GM21737 (cell line): ENCODE measurements around the gene NTNG1.

Experiments
- ATAC-seq: cut with Tn5 transposase; IDR thresholded peaks from one replicate; pipeline ENCODE4 v1.9.1; 2021; ENCODE audit warnings: mild to moderate bottlenecking, moderate library complexity; ENCODE audit not compliant: unreplicated experiment

The NTNG1 gene

GRCh38 chr1:107323784-107324183 lies 182.9 kb downstream of the NTNG1 start:
- ATAC-seq, result no peak

GRCh38 chr1:107326824-107327445 lies 186.1 kb downstream of the NTNG1 start:
- no peak for ATAC-seq

GRCh38 chr1:107327446-107327845 lies 186.6 kb downstream of the NTNG1 start:
- ATAC-seq, result no peak

GRCh38 chr1:107328087-107328486 lies 187.2 kb downstream of the NTNG1 start:
- no peak for ATAC-seq

GRCh38 chr1:107339775-107340174 lies 198.9 kb downstream of the NTNG1 start:
- no peak for ATAC-seq

GRCh38 chr1:107342316-107342715 lies 201.5 kb downstream of the NTNG1 start:
- no peak for ATAC-seq

- ATAC-seq, result no peak
These were observed 201.9 kb downstream of the NTNG1 start for GRCh38 chr1:107342768-107343167.

- ATAC-seq, result no peak
These were observed 202.8 kb downstream of the NTNG1 start for GRCh38 chr1:107343601-107344000.

- ATAC-seq, result no peak
These were observed 203.5 kb downstream of the NTNG1 start for GRCh38 chr1:107344268-107344760.

- ATAC-seq, result no peak
These were observed 204.0 kb downstream of the NTNG1 start for GRCh38 chr1:107344836-107345235.

GRCh38 chr1:107352850-107353249 lies 212.0 kb downstream of the NTNG1 start:
- ATAC-seq, result no peak

GRCh38 chr1:107357376-107357775 lies 216.5 kb downstream of the NTNG1 start:
- ATAC-seq, result no peak

GRCh38 chr1:107358619-107359327 lies 217.9 kb downstream of the NTNG1 start:
- no peak for ATAC-seq

GRCh38 chr1:107359472-107360241 lies 218.8 kb downstream of the NTNG1 start:
- ATAC-seq, result no peak

GRCh38 chr1:107362468-107363140 lies 221.8 kb downstream of the NTNG1 start:
- no peak for ATAC-seq

- ATAC-seq, result no peak
These were observed 222.3 kb downstream of the NTNG1 start for GRCh38 chr1:107363154-107363553.

GRCh38 chr1:107365527-107366240 lies 224.8 kb downstream of the NTNG1 start:
- no peak for ATAC-seq

GRCh38 chr1:107378426-107378825 lies 237.6 kb downstream of the NTNG1 start:
- ATAC-seq, result no peak

- no peak for ATAC-seq
These were observed 238.0 kb downstream of the NTNG1 start for GRCh38 chr1:107378866-107379265.

- no peak for ATAC-seq
These were observed 239.0 kb downstream of the NTNG1 start for GRCh38 chr1:107379826-107380225.
